G401 (cell line): ENCODE measurements around the gene POLR1E. TPM values are rescaled to one million over a fixed set of nuclear protein-coding genes. Genes with fewer than 3 reads are reported as not detected.
A peak's percentile ranks its signal among the peaks of the same experiment; 100 is the strongest.
"Not testable (repeated sequence)": the region's sequence is repeated elsewhere in the genome, so short reads cannot be mapped to it uniquely, and the experiment has no call there.

Source experiments
- DNase-seq: peaks from one replicate; pipeline ENCODE4 v3.0.0-alpha.2; 2015; ENCODE audit warnings: low spot score
- in situ Hi-C: cut with HindIII; loops from 2 replicates; pipeline ENCODE4 v1.10.0; 2016; ENCODE audit warnings: low sequenced_read_pairs, mixed read lengths
- total RNA-seq: library from RNA; depleted of rRNA; stranded (reverse); fragments of >200 nt; shearing (Covaris generic); gene quantifications from 2 replicates; pipeline ENCODE4 v1.2.3, GENCODE V29; 2014

The POLR1E gene
- total RNA-seq, 1 experiment from 2014 or later = 37.5 TPM

GRCh38 chr9:37464006-37464405, 21.7 kb upstream of the POLR1E start:
- no peak for DNase-seq

DNA sequence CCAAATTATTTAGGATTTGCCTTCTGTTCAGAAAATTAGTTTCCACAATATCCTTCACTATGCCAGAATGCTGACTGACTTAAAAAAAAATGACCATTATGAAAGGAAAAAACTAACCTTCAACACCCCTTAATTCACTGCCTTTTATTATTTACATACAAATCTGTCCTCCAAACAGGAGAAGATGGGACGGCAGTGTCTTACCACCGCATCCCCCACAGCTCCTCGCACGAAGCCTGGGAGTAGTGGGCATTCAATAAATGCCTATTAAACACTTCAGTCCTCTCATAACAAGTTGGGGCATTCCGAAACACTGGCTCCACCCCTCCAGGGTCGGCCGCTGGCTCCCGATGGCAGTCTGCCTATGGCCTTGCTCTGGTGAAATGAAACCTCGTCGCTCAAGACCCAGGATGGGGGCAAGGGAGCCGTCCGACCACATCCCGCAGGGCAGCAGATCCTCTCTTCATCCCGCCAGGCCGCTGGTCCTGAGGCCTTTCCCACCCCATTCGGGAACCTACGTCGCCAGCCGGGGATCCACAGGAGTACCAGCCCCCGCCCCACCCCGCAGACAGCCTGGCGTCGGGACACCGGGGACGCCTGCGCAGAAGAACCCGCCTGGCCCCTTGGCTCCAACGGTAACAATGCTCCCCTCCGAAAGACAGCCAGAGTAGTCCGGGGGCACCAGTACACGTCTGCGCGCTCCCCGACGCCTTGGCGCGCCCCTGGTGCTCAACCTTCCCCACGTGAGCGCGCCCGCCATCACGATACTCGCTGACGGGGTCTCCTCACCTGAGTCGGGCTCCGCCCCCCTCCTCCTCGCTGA, 21.1 kb upstream of the POLR1E start:
- in situ Hi-C loops = no loop called here
- no peak for DNase-seq

More at GRCh38 chr9:37464006-37464405, 21.7 kb upstream of the POLR1E start:
- in situ Hi-C loops = no loop called here

DNA sequence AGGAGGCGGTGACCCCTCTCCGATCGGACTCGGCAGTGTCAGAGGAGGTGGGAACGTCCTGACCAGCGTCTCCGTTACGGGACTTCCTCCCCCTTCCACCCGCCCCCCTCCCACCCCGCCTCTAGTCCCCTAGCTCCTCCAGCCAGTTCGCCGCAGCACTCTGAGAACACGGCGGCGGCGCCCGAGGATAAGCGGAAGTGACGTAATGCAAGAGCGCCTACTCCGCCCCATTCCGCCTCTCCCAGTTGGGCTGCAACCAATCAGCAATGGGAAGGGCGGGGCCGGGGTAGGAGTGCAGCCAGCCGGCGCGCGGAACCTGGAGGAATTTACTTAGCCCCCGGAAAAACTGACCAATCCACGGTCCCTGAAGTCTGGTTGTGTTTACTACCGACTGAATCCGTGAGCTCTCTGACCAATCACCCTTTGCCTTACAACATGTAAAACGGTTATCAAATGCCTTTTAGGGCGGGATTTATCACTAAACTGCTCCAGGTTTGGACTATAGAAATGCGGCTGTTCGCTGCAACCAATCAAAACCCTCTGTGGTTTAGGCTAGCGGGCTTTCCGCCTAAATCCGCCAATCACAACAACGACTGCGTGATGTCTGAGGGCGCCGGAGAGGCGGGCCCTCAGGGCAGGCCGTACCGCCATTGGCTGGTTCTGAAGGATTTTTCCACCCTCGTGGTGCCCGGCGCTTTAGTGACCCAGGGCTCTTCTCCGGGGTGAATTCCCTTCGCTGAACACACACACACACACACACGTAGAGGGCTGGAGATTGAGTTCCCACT, 20.3 kb upstream of the POLR1E start, which contains the start of gene ZBTB5:
TSS of gene ZBTB5 (minus strand) at position 202 of the 788 bp plus-strand sequence. CDS start 22,899 bp downstream, outside the sequence.
- in situ Hi-C loops = no loop called here
- DNase-seq = peak; percentile 100

DNA sequence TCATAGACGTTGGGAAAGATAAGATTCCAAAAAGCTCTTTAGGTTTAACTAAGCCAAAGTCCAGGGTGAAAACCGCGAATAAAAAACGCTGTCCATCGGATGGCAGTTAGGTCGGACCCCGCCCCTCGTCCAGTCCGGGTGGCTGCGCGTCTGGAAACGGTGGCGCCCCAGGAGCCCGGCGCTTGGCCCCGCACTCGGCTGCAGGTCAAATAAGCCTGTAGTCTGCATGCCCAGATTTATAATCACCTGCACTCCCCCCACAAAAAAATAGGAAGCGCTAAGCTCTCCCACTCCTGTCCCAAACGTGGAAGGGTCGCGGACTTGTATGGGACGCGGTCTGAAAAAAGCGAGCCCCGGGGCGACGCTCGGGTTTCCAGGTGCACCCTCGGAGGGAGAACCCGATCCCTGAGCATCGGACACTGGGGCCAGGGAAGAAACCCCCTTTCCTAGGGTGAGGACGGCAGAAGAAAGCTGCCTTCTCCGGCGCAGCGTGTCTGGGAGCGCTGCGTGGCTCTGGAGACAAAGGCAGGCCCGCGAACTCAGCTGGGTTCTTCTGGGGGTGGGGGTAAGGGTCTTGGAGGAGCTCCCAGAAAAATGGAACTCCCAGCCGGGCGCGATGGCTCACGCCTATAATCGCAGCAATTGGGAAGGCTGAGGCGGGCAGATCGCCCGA, 19.6 kb upstream of the POLR1E start:
- peak; percentile 73 for DNase-seq
- in situ Hi-C loops = no loop called here

GRCh38 chr9:37467530-37467929, 18.2 kb upstream of the POLR1E start:
- DNase-seq, in situ Hi-C loops: not testable (repeated sequence)

DNA sequence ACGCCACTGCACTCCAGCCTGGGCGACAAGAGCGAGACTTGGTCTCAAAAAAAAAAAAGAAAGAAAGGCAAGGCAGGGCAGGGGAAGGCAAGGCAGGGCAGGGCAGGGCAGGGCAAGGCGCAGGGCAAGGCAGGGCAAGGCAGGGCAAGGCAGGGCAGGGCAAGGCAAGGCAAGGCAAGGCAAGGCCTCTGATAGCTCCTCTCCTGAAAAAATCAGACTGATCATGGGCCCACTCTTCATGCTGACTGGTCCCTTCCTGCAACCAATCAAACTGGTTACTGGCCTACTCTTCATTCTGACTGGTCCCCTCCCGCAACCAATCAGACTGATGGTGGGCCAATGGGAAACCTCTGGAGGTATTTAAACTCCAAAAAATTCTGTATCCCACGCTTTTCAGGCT, 17.1 kb upstream of the POLR1E start:
- DNase-seq = no peak

GRCh38 chr9:37471942-37472684, 13.6 kb upstream of the POLR1E start:
- peak; percentile 72 for DNase-seq
- in situ Hi-C loops = no loop called here

More for the DNA sequence above, 17.1 kb upstream of the POLR1E start:
- in situ Hi-C loops = no loop called here

- DNase-seq, in situ Hi-C loops: not testable (repeated sequence)
Observed at GRCh38 chr9:37473982-37474381, 11.8 kb upstream of the POLR1E start.

DNA sequence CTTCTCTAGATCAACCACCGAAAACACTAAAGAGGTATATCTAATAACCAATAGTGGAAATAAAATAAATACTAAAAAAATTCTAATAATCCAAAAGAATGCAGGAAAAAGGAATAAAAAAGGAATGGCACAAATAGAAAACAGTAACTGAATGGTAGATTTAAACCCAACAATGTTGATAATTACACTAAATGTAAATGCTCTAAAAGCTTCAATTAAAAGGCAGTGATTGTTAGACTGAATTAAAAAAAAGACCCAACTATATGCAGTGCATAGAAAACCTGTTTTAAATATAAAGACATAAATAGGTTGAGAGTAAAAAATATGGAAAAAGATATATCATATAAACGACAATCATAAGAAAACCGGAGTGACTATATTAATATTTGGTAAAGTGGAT, 11.3 kb upstream of the POLR1E start:
- in situ Hi-C loops = no loop called here
- no peak for DNase-seq

DNA sequence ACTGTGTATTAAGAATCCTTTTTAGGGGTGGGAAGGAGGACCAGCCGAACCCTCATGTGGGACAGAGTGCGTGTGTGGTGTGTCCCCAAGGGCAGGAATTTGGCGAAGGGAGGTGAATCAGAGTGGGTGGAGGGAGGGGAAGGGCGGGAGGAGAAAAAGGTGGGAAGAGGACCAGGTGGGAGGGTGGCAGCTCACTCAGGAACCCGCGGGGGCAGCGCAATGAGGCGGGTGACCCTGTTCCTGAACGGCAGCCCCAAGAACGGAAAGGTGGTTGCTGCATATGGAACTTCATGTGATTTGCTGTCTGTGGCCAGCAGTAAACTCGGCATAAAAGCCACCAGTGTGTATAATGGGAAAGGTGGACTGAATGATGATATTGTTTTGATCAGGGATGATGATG, 8.8 kb upstream of the POLR1E start:
- no peak for DNase-seq
- in situ Hi-C loops = no loop called here

DNA sequence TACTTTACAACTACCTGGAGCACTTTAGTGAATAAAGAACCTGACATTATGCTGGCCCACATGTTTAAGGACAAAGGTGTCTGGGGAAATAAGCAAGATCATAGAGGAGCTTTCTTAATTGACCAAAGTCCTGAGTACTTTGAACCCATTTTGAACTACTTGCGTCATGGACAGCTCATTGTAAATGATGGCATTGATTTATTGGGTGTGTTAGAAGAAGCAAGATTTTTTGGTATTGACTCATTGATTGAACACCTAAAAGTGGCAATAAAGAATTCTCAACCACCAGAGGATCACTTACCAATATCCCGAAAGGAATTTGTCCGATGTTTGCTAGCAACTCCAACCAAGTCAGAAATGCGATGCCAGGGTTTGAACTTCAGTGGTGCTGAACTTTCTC, 8.3 kb upstream of the POLR1E start:
- DNase-seq, in situ Hi-C loops: not testable (repeated sequence)

DNA sequence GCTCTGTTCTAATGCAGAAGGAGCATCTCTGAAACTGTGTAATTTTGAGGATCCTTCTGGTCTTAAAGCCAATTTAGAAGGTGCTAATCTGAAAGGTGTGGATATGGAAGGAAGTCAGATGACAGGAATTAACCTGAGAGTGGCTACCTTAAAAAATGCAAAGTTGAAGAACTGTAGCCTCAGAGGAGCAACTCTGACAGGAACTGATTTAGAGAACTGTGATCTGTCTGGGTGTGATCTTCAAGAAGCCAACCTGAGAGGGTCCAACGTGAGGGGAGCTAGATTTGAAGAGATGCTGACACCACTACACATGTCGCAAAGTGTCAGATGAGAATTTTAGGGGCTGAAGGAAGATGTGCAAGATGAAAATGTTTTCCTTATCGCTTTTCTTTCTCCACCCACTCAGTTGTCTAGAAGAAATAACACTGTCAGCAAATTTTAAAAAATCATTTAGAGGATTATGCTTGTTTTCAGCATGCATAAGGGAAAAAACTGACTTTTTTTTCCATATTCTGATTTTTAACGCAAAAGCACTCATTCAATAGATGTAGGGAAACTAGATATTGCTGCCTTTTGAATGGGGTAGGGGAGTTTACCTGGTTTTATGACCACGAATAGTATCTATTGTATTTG, 7.6 kb upstream of the POLR1E start:
- in situ Hi-C loops, DNase-seq: not testable (repeated sequence)

GRCh38 chr9:37480759-37481158, 5.0 kb upstream of the POLR1E start:
- in situ Hi-C loops = no loop called here
- no peak for DNase-seq

GRCh38 chr9:37486256-37486615, 488 bp downstream of the POLR1E start:
- no peak for DNase-seq
- in situ Hi-C loops = no loop called here

DNA sequence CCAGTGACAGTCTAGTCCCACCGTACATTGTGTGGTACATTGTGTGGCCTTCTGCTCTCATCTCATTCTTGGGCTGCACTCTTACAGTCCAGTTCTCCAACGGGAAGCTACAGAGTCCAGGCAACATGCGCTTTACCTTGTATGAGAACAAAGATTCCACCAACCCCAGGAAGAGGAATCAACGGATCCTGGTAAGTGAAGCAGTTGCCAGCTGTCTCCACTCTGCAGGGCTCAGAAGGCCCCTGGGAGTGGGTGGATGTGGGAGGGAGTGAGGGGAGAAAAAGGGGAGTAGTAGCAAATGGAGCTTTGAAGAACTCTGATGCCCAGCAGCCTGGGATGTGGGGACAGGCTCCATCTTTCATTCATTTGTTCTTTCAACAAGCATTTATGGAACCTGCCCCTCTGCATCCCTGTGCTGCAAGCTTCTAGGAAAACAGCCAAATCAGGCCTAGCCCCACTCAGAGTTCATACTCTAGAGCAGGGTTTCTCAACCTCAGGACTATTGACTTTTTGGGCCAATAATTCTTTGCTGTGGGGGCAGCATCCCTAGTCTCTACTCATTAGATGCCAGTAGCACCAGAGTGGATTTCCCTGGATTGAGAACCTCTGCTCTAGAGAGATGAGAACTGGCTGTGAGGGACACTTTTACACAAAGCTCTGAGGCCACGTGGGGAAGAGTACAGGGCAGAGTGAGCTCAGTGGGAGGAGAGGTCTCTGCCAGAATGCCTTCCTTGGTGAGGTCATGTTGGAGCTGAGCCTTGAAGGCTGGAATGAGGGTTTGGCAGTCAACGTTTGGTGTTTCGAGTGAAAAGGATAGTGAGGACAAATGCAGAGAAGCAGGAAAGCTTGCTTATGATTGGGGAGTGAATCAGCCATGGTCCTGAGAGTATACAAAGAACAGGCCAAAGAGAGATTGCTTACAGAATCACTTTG, 1.1 kb downstream of the POLR1E start:
- peak; percentile 65 for DNase-seq
- in situ Hi-C loops = no loop called here

GRCh38 chr9:37491939-37492338, 6.2 kb downstream of the POLR1E start:
- in situ Hi-C loops = no loop called here
- DNase-seq = no peak

DNA sequence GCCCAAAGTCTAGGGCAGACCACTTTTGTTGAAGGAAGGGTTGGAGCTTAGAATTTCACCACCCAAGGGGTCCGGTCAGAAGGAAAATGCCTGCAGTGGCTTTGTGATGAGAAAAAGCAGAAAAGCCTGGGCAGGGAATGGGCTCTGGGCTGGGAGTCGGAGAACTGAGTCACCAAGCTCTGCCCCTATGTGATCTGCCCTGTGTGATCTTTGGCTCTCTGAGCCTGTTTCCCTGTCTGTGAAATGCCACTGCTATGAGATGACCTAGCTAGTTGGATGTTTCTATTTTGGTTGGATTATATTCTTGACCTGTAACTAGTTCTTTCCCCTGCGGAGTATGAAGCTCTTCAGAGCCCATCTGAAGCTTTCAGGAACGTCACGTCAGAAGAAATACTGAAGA, 9.8 kb downstream of the POLR1E start:
- in situ Hi-C loops = no loop called here
- no peak for DNase-seq

- in situ Hi-C loops = no loop called here
- no peak for DNase-seq
Observed at GRCh38 chr9:37496020-37496419, 10.3 kb downstream of the POLR1E start.
